ENCODE data around the gene MED16.
"Not testable (repeated sequence)": the region's sequence is repeated elsewhere in the genome, so short reads cannot be mapped to it uniquely, and the experiment has no call there.

The MED16 gene

GRCh38 chr19:884420-885211 lies 8.4 kb downstream of the MED16 start:
- Mint-ChIP-seq H3K36me3 (ENCODE audit: low read depth) (peaks cover 39% of the 10 kb centered on the region), H3K27me3 (ENCODE audit: low read depth) (no peaks in the 10 kb centered on the region), H3K4me3 (no peak overlapping the region), H3K27ac (no peak overlapping the region), H3K4me1 (no peaks in the 10 kb centered on the region), H3K9me3 (no peaks in the 10 kb centered on the region)
- no peak for TF ChIP-seq CTCF (IDR thresholded peaks at IDR 0.05; ENCODE audit: unreplicated experiment in 3 of 3)

- no peaks in the 10 kb centered on the region for H3K9me3 Mint-ChIP-seq
- no peaks in the 10 kb centered on the region for H3K27me3 Mint-ChIP-seq (ENCODE audit: low read depth)
- H3K36me3 Mint-ChIP-seq (ENCODE audit: low read depth) = peaks cover 39% of the 10 kb centered on the region
- H3K4me1 Mint-ChIP-seq = no peaks in the 10 kb centered on the region
- no peak overlapping the region for H3K4me3 Mint-ChIP-seq
- no peak overlapping the region for H3K27ac Mint-ChIP-seq
- TF ChIP-seq CTCF (IDR thresholded peaks at IDR 0.05; ENCODE audit: unreplicated experiment in 3 of 3) = no peak
Measured at GRCh38 chr19:883661-884211, 9.3 kb downstream of the MED16 start.

- no peak for TF ChIP-seq CTCF (IDR thresholded peaks at IDR 0.05; ENCODE audit: unreplicated experiment in 3 of 3)
- peaks cover 39% of the 10 kb centered on the region for H3K36me3 Mint-ChIP-seq (ENCODE audit: low read depth)
- H3K27ac Mint-ChIP-seq = no peak overlapping the region
- H3K9me3 Mint-ChIP-seq = no peaks in the 10 kb centered on the region
- no peaks in the 10 kb centered on the region for H3K4me1 Mint-ChIP-seq
- H3K27me3 Mint-ChIP-seq (ENCODE audit: low read depth) = no peaks in the 10 kb centered on the region
- H3K4me3 Mint-ChIP-seq = no peak overlapping the region
Measured at GRCh38 chr19:882871-883497, 10.0 kb downstream of the MED16 start.

GRCh38 chr19:881385-882071 lies 11.5 kb downstream of the MED16 start:
- H3K9me3 Mint-ChIP-seq = no peaks in the 10 kb centered on the region
- no peak for TF ChIP-seq CTCF (IDR thresholded peaks at IDR 0.05; ENCODE audit: unreplicated experiment in 3 of 3)
- H3K4me3 Mint-ChIP-seq = no peak overlapping the region
- H3K27ac Mint-ChIP-seq = no peak overlapping the region
- peaks cover 30% of the 10 kb centered on the region for H3K36me3 Mint-ChIP-seq (ENCODE audit: low read depth)
- H3K4me1 Mint-ChIP-seq = no peaks in the 10 kb centered on the region
- H3K27me3 Mint-ChIP-seq (ENCODE audit: low read depth) = no peaks in the 10 kb centered on the region

- Mint-ChIP-seq H3K27me3 (ENCODE audit: low read depth) (no peaks in the 10 kb centered on the region), H3K4me1 (no peaks in the 10 kb centered on the region), H3K9me3 (no peaks in the 10 kb centered on the region), H3K27ac (no peak overlapping the region), H3K36me3 (ENCODE audit: low read depth) (peaks cover 34% of the 10 kb centered on the region), H3K4me3 (no peak overlapping the region)
- TF ChIP-seq CTCF (IDR thresholded peaks at IDR 0.05; ENCODE audit: unreplicated experiment in 3 of 3) = no peak
Measured at GRCh38 chr19:879711-880438, 13.1 kb downstream of the MED16 start.

GRCh38 chr19:878751-879561 lies 14.0 kb downstream of the MED16 start:
- H3K9me3 Mint-ChIP-seq, H3K4me1 Mint-ChIP-seq: not testable (repeated sequence)
- peaks cover 34% of the 10 kb centered on the region for H3K36me3 Mint-ChIP-seq (ENCODE audit: low read depth)

GRCh38 chr19:877992-878660 lies 14.9 kb downstream of the MED16 start:
- not testable (repeated sequence) for H3K4me3 Mint-ChIP-seq; H3K9me3 Mint-ChIP-seq; H3K4me1 Mint-ChIP-seq; H3K27ac Mint-ChIP-seq; H3K27me3 Mint-ChIP-seq (ENCODE audit: low read depth)
- peaks cover 34% of the 10 kb centered on the region for H3K36me3 Mint-ChIP-seq (ENCODE audit: low read depth)

More at GRCh38 chr19:878751-879561, 14.0 kb downstream of the MED16 start:
- H3K27me3 Mint-ChIP-seq (ENCODE audit: low read depth); H3K4me3 Mint-ChIP-seq; H3K27ac Mint-ChIP-seq: not testable (repeated sequence)
